IMR-90 (cell line): ENCODE data around the gene CD81.

ENCODE experiments used
- CEBPB ChIP-seq: IDR thresholded peaks from 2 replicates; pipeline ENCODE4 v1.6.1; 2012; ENCODE audit warnings: low read depth, low read length, improper control_type of control experiment
- CTCF ChIP-seq: conservative IDR thresholded peaks from 2 replicates; pipeline ENCODE4 v1.5.1; 2012; ENCODE audit warnings: mild to moderate bottlenecking, low read depth, low read length, improper control_type of control experiment
- POLR2A ChIP-seq: IDR thresholded peaks from 2 replicates; pipeline ENCODE4 v1.6.1; 2012; ENCODE audit warnings: mild to moderate bottlenecking, low read depth, low read length

DNA sequence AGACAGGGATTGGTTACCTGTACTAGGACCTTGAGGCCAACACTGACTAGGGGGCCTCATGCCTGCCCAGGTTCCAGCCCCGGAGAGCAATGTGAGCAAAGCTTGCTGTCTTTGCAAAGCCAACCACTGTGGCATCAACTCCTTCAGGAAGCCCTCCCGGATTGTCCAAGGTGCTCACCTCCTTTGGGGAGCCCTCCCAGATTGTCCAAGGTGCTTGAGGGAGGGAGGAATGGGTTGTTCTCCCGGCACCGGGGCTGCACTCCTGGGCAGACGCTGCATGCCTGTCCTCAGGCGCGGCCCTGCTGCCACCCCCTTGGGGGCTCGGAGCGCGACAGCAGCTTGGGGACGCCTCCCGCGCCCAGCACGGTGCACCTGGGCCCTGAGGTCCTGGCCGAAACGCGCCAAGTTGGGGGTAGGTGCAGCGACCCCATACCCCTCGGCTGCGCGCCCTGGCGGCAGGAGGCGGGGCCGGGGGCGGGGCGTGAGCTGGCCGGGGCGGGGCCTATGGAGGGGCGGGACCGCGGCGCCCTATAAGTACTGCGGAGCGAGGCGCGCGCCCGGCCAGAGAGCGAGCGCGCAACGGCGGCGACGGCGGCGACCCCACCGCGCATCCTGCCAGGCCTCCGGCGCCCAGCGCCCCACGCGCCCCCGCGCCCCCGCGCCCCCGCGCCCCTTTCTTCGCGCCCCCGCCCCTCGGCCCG lies at the start of gene CD81:
- peak; percentile 93 for TF ChIP-seq POLR2A
- TF ChIP-seq CTCF = no peak
- no peak for TF ChIP-seq CEBPB
